D721Med (cell line): ENCODE results near the gene ESYT1.

Experiments
- DNase-seq: peaks from one replicate; pipeline ENCODE4 v3.0.0; 2011; ENCODE audit warnings: low spot score; ENCODE audit not compliant: insufficient read length
- FAIRE-seq: peaks from 2 replicates; lab custom pipeline; 2011; peaks lifted over from hg19 to GRCh38; lab: Jason Lieb, UNC
- CTCF ChIP-seq: IDR thresholded peaks from 2 replicates; pipeline ENCODE4 v1.5.1; 2012; ENCODE audit warnings: mild to moderate bottlenecking, control low read depth; ENCODE audit not compliant: insufficient read depth; ENCODE audit errors: missing control alignments

ESYT1 gene

GRCh38 chr12:56189918-56190694 lies 62.0 kb downstream of the ESYT1 start:
- DNase-seq (no peak), FAIRE-seq (no peak)
- no peak for TF ChIP-seq CTCF

GRCh38 chr12:56190695-56191155 lies 62.7 kb downstream of the ESYT1 start:
- TF ChIP-seq CTCF = no peak
- no peak for DNase-seq
- no peak for FAIRE-seq

GRCh38 chr12:56192582-56192981 lies 64.5 kb downstream of the ESYT1 start:
- DNase-seq (no peak), FAIRE-seq (no peak)
- no peak for TF ChIP-seq CTCF

GRCh38 chr12:56193025-56193578 lies 65.0 kb downstream of the ESYT1 start:
- TF ChIP-seq CTCF = peak; percentile 91
- FAIRE-seq (peak; percentile 38), DNase-seq (peak; percentile 53)
